HEK293 (cell line): ENCODE results near the gene LRRC2.

Source experiments
- CTCF ChIA-PET: fragments of 350-600 bp; formaldehyde crosslinking; extraction: SDS; loops from one replicate; lab custom pipeline; 2021; ENCODE audit warnings: antibody characterized with exemption; lab: Yijun Ruan, JAX
- POLR2A ChIA-PET: fragments of 300-600 bp; formaldehyde crosslinking; extraction: SDS; loops from one replicate; lab custom pipeline; 2020; ENCODE audit warnings: antibody characterized with exemption, inconsistent platforms; lab: Yijun Ruan, JAX
- H3K27ac ChIP-seq: fragments of 200-500 bp; sonication (Bioruptor generic); 2 replicates; pipeline ENCODE4 v1.5.1; 2014; ENCODE audit warnings: low read depth, low read length, control low read depth, inconsistent platforms; ENCODE audit errors: extremely low read depth
- H3K36me3 ChIP-seq, 2 experiments: fragments of 200-500 bp in 1 of 2; sonication (Bioruptor generic) in 1 of 2; 1 replicate in 1 of 2; 2 replicates in 1 of 2; pipeline ENCODE4 v1.5.1; 2014 to 2017; ENCODE audit warnings: inconsistent platforms in 2 of 2, low read length in 2 of 2; ENCODE audit not compliant: control insufficient read depth in 2 of 2, insufficient read depth in 1 of 2
- H3K4me1 ChIP-seq: fragments of 200-500 bp; sonication (Bioruptor generic); 2 replicates; pipeline ENCODE4 v1.5.1; 2014; ENCODE audit warnings: mild to moderate bottlenecking, low read length, inconsistent platforms; ENCODE audit not compliant: control insufficient read depth, insufficient read depth
- H3K4me3 ChIP-seq: 2 replicates; pipeline ENCODE4 v1.5.1; 2011; ENCODE audit warnings: low read depth, mild to moderate bottlenecking, control low read depth, low read length, moderate library complexity
- H3K9me3 ChIP-seq: fragments of 200-500 bp; sonication (Bioruptor generic); 2 replicates; pipeline ENCODE4 v1.5.1; 2014; ENCODE audit warnings: low read depth, low read length, inconsistent platforms; ENCODE audit not compliant: control insufficient read depth, insufficient read depth
- BCL11B ChIP-seq: fragments of 450-650 bp; formaldehyde crosslinking; IDR thresholded peaks from 2 replicates; pipeline ENCODE4 v1.5.1; 2016; ENCODE audit warnings: low read depth, missing biosample characterization, missing genetic modification characterization
- GLI2 ChIP-seq: fragments of 450-650 bp; formaldehyde crosslinking; IDR thresholded peaks from 2 replicates; pipeline ENCODE4; 2017; ENCODE audit warnings: missing biosample characterization, missing genetic modification characterization, low read depth, borderline replicate concordance
- ZFP69B ChIP-seq: fragments of 450-650 bp; formaldehyde crosslinking; IDR thresholded peaks from 2 replicates; pipeline ENCODE4 v1.5.1; 2016; ENCODE audit warnings: missing biosample characterization, missing genetic modification characterization
- ZNF114 ChIP-seq: fragments of 450-650 bp; formaldehyde crosslinking; IDR thresholded peaks from 2 replicates; pipeline ENCODE4 v1.5.0; 2017; ENCODE audit warnings: missing biosample characterization, missing genetic modification characterization
- ZNF157 ChIP-seq: fragments of 450-650 bp; formaldehyde crosslinking; IDR thresholded peaks from 2 replicates; pipeline ENCODE4 v1.5.1; 2016; ENCODE audit warnings: missing biosample characterization, missing genetic modification characterization
- ZNF175 ChIP-seq: fragments of 450-650 bp; formaldehyde crosslinking; IDR thresholded peaks from 2 replicates; pipeline ENCODE4 v1.5.1; 2016; ENCODE audit warnings: missing biosample characterization, missing genetic modification characterization
- ZNF19 ChIP-seq: fragments of 450-650 bp; formaldehyde crosslinking; IDR thresholded peaks from 2 replicates; pipeline ENCODE4; 2016; ENCODE audit warnings: missing biosample characterization, missing genetic modification characterization, low read depth
- ZNF501 ChIP-seq: fragments of 450-650 bp; formaldehyde crosslinking; IDR thresholded peaks from 2 replicates; pipeline ENCODE4 v1.5.1; 2016; ENCODE audit warnings: missing biosample characterization, missing genetic modification characterization
- ZNF548 ChIP-seq: fragments of 450-650 bp; formaldehyde crosslinking; IDR thresholded peaks from 2 replicates; pipeline ENCODE4 v1.5.1; 2016; ENCODE audit warnings: missing biosample characterization, missing genetic modification characterization
- ZNF558 ChIP-seq: fragments of 450-650 bp; formaldehyde crosslinking; IDR thresholded peaks from 2 replicates; pipeline ENCODE4 v1.5.1; 2016; ENCODE audit warnings: missing biosample characterization, missing genetic modification characterization
- ZNF701 ChIP-seq: fragments of 450-650 bp; formaldehyde crosslinking; IDR thresholded peaks from 2 replicates; pipeline ENCODE4 v1.5.1; 2016; ENCODE audit warnings: missing biosample characterization, missing genetic modification characterization
- ZNF792 ChIP-seq: fragments of 450-650 bp; formaldehyde crosslinking; IDR thresholded peaks from 2 replicates; pipeline ENCODE4 v1.5.1; 2016; ENCODE audit warnings: missing biosample characterization, missing genetic modification characterization
- ZNF837 ChIP-seq: fragments of 450-650 bp; formaldehyde crosslinking; IDR thresholded peaks from 2 replicates; pipeline ENCODE4 v1.5.1; 2016; ENCODE audit warnings: missing biosample characterization, missing genetic modification characterization
- TF ChIP-seq, protein P1 (sequence below): fragments of 450-650 bp; formaldehyde crosslinking; IDR thresholded peaks from 2 replicates; pipeline ENCODE4 v1.5.1; 2017; ENCODE audit warnings: missing biosample characterization, missing genetic modification characterization
- TF ChIP-seq, protein P2 (sequence below): sonication (generic); formaldehyde crosslinking; IDR thresholded peaks from 2 replicates; pipeline ENCODE4 v1.8.1; 2022; ENCODE audit warnings: mild to moderate bottlenecking, moderate library complexity, missing genetic modification reagents
- TF ChIP-seq, protein P3 (sequence below): fragments of 450-650 bp; formaldehyde crosslinking; IDR thresholded peaks from 2 replicates; pipeline ENCODE4; 2016; ENCODE audit warnings: missing biosample characterization, missing genetic modification characterization
- TF ChIP-seq, protein P4 (sequence below): fragments of 450-650 bp; formaldehyde crosslinking; IDR thresholded peaks from 2 replicates; pipeline ENCODE4 v1.5.1; 2016; ENCODE audit warnings: missing biosample characterization, missing genetic modification characterization, low read depth
- TF ChIP-seq, protein P5 (sequence below): fragments of 450-650 bp; formaldehyde crosslinking; IDR thresholded peaks from 2 replicates; pipeline ENCODE4 v1.5.1; 2016; ENCODE audit warnings: missing biosample characterization, missing genetic modification characterization, borderline replicate concordance

Gene LRRC2

DNA sequence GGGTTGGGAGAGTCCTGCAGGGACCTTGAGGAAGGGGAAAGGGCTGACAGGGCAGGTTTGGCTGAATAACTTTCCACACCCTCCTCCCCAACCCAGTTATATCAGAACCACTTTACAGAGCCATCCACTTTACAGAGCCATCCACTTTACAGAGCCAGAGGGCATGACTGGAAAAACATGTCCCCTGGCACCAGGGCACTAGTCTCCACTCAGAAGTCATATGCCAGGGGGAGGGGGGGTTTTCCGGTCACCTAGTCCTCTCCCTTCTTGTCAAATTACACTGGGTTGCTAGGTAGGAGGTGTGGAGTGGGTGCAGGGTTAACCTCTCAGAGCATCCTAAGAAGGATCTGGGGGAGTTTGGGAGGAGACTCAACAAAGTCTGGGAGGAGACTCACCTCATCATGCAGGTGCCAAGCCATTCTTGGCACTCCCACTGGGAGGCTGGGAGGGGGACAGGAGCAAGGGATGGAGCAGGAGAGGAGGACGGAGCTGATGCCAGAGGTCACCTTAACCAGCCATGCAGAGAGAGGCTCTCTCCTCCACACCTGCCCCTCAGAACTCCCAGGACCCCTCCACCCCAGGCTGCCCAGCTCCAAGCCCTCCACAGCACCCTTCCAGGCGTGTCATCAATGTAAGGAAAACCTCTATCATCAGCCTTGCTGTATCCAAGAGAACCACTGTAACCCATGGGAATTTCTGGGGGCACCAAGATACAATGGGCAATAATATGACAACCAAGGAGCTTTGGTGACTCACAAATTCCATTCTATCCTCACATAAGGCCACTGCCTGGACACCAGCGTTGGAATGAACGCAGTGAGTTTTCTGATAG, 1.7 kb downstream of the LRRC2 start (continued):
- TF ChIP-seq, protein P1, sequence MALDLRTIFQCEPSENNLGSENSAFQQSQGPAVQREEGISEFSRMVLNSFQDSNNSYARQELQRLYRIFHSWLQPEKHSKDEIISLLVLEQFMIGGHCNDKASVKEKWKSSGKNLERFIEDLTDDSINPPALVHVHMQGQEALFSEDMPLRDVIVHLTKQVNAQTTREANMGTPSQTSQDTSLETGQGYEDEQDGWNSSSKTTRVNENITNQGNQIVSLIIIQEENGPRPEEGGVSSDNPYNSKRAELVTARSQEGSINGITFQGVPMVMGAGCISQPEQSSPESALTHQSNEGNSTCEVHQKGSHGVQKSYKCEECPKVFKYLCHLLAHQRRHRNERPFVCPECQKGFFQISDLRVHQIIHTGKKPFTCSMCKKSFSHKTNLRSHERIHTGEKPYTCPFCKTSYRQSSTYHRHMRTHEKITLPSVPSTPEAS (tag by site-specific recombination) = no peak
- TF ChIP-seq ZNF792 (tag by site-specific recombination) (no peak), ZNF19 (tag by site-specific recombination) (no peak)
- TF ChIP-seq, protein P2, sequence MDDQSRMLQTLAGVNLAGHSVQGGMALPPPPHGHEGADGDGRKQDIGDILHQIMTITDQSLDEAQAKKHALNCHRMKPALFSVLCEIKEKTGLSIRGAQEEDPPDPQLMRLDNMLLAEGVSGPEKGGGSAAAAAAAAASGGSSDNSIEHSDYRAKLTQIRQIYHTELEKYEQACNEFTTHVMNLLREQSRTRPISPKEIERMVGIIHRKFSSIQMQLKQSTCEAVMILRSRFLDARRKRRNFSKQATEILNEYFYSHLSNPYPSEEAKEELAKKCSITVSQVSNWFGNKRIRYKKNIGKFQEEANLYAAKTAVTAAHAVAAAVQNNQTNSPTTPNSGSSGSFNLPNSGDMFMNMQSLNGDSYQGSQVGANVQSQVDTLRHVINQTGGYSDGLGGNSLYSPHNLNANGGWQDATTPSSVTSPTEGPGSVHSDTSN = no peak

DNA sequence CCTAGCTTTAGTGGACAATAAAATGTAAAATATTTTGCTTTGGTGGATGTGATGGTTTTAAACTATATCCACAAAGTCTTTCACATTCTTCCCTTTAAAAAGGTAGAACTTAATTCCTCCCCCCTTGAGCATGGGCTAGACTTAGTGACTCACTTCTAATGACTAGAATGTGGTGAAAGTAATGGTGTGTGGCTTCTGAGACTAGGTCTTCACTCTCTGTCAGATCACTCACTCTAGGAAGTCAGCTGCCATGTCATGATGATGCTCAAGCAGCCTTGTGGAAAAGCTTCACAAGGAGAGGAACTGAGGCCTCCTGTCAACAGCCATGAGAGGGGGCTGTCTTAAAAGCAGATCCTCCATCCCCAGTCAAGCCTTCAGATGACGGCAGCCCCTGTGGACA, 4.2 kb downstream of the LRRC2 start:
- no peaks in the 10 kb centered on the region for H3K9me3 ChIP-seq
- H3K4me1 ChIP-seq = no peaks in the 10 kb centered on the region; the same call in 1 of the 2 replicates
- H3K36me3 ChIP-seq = no peaks in the 10 kb centered on the region
- H3K27ac ChIP-seq = no peak overlapping the region
- H3K4me3 ChIP-seq = no peak overlapping the region
- CTCF ChIA-PET = interaction anchor here (1.6 to 2.1 kb wide), 2 partner anchors 73 to 305 kb away, joined by 5 to 8 read pairs; no protein-coding TSS in a partner anchor
- POLR2A ChIA-PET = no interaction called here
- TF ChIP-seq ZNF157 (tag by site-specific recombination) (no peak), ZFP69B (tag by site-specific recombination) (no peak), ZNF501 (no peak), ZNF701 (tag by site-specific recombination) (no peak), ZNF837 (tag by site-specific recombination) (no peak)
- TF ChIP-seq, all 188 proteins: peak for 0

DNA sequence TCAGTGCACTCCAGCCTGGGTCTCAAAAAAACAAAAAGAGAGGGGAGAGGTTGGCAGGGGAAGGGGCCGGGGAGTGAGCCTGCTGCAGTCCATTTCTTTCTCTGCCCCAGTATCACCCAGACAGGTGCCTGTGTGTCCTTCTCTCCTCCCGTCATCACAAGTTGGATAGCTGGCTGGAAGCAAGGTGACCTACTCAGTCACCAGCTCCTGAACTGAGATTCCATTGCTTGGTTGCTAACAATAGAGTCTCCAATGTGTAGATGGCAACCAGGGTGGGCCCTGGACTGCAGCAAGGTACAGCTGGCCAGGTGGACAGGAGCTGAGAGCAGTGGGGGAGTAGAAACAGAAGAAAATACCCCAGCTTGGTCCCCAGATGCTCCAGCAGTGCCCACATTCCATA, 4.6 kb downstream of the LRRC2 start:
- no peak overlapping the region for H3K4me3 ChIP-seq
- CTCF ChIA-PET = interaction anchor here (1.6 to 2.1 kb wide), 2 partner anchors 73 to 305 kb away, joined by 5 to 8 read pairs; no protein-coding TSS in a partner anchor
- POLR2A ChIA-PET = no interaction called here
- H3K27ac ChIP-seq = no peak overlapping the region
- TF ChIP-seq GLI2 (tag by site-specific recombination) = no peak
- TF ChIP-seq, protein P3, sequence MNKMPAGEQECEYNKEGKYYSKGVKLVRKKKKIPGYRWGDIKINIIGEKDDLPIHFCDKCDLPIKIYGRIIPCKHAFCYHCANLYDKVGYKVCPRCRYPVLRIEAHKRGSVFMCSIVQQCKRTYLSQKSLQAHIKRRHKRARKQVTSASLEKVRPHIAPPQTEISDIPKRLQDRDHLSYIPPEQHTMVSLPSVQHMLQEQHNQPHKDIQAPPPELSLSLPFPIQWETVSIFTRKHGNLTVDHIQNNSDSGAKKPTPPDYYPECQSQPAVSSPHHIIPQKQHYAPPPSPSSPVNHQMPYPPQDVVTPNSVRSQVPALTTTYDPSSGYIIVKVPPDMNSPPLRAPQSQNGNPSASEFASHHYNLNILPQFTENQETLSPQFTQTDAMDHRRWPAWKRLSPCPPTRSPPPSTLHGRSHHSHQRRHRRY (tag by site-specific recombination) = no peak
- no peak for TF ChIP-seq BCL11B (tag by site-specific recombination)
- no peaks in the 10 kb centered on the region for H3K36me3 ChIP-seq
- H3K4me1 ChIP-seq = no peaks in the 10 kb centered on the region; the same call in 1 of the 2 replicates
- no peaks in the 10 kb centered on the region for H3K9me3 ChIP-seq

DNA sequence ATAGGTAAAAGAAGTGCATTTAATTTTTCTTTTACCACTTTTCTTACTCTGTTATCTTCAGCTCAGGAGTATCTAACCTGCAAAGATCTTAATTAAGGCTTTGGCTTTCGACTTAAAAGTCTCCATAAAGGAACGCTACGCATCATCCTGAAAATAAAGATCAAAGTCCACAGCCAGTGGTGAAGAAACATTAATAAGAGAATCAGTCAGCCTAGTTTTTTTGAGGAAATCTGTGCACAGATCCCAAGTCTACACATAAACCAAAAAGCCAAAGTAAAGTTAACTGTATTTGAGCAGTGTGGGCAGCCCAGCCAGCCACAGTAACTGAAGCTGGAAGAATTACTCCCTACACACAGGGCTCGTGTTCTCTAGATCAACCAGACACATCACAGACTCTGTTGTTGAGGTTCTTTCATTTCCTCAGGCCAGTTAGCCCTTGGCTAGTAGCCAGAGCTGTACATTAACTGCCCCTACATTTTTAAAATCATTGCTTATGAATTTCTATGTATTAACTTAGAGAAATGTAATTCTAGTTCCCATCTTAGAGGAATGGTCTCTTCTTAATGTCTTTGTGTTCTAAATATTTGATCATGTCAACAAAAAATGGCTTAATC, 6.9 kb downstream of the LRRC2 start:
- ChIA-PET CTCF (interaction anchor here (0.7 to 4.4 kb wide), 6 partner anchors 10 to 481 kb away, joined by 3 to 71 read pairs (median 4); no protein-coding TSS in a partner anchor), POLR2A (no interaction called here)
- Histone ChIP-seq H3K9me3 (no peaks in the 10 kb centered on the region), H3K4me3 (no peak overlapping the region), H3K4me1 (no peaks in the 10 kb centered on the region), H3K36me3 (no peaks in the 10 kb centered on the region), H3K27ac (no peak overlapping the region)
- TF ChIP-seq ZNF558 (tag by site-specific recombination) (no peak), ZNF114 (tag by site-specific recombination) (no peak), ZNF548 (tag by site-specific recombination) (no peak), GLI2 (tag by site-specific recombination) (no peak), ZNF175 (tag by site-specific recombination) (no peak)
- TF ChIP-seq, protein P1 (tag by site-specific recombination) = no peak
- TF ChIP-seq, protein P4, sequence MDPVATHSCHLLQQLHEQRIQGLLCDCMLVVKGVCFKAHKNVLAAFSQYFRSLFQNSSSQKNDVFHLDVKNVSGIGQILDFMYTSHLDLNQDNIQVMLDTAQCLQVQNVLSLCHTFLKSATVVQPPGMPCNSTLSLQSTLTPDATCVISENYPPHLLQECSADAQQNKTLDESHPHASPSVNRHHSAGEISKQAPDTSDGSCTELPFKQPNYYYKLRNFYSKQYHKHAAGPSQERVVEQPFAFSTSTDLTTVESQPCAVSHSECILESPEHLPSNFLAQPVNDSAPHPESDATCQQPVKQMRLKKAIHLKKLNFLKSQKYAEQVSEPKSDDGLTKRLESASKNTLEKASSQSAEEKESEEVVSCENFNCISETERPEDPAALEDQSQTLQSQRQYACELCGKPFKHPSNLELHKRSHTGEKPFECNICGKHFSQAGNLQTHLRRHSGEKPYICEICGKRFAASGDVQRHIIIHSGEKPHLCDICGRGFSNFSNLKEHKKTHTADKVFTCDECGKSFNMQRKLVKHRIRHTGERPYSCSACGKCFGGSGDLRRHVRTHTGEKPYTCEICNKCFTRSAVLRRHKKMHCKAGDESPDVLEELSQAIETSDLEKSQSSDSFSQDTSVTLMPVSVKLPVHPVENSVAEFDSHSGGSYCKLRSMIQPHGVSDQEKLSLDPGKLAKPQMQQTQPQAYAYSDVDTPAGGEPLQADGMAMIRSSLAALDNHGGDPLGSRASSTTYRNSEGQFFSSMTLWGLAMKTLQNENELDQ = no peak
- TF ChIP-seq, protein P5, sequence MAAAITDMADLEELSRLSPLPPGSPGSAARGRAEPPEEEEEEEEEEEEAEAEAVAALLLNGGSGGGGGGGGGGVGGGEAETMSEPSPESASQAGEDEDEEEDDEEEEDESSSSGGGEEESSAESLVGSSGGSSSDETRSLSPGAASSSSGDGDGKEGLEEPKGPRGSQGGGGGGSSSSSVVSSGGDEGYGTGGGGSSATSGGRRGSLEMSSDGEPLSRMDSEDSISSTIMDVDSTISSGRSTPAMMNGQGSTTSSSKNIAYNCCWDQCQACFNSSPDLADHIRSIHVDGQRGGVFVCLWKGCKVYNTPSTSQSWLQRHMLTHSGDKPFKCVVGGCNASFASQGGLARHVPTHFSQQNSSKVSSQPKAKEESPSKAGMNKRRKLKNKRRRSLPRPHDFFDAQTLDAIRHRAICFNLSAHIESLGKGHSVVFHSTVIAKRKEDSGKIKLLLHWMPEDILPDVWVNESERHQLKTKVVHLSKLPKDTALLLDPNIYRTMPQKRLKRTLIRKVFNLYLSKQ (tag by site-specific recombination) = no peak
